C4-2B (cell line): Measurements from ENCODE around the gene GM2A.

Source experiments
- CTCF ChIP-seq: fragments of 450-650 bp; conservative IDR thresholded peaks from 2 replicates; pipeline ENCODE4 v1.5.1; 2017; ENCODE audit warnings: mild to moderate bottlenecking
- ZFX ChIP-seq: fragments of 450-650 bp; IDR thresholded peaks from 2 replicates; pipeline ENCODE4 v1.6.1; 2017

- TF ChIP-seq CTCF = no peak
- TF ChIP-seq ZFX = no peak
These were observed 47.6 kb upstream of the GM2A start for GRCh38 chr5:151205411-151205810.
